HUDEP-2 (cell line): ENCODE measurements around the gene LAMC3.
"Not testable (repeated sequence)": the region's sequence is repeated elsewhere in the genome, so short reads cannot be mapped to it uniquely, and the experiment has no call there.

Experiments
- DNase-seq, 76 experiments: peaks; one replicate each; lab custom pipeline; 2025; ENCODE audit not compliant: unreplicated experiment in 76 of 76; lab: John Stamatoyannopoulos, UW

LAMC3 gene

DNA sequence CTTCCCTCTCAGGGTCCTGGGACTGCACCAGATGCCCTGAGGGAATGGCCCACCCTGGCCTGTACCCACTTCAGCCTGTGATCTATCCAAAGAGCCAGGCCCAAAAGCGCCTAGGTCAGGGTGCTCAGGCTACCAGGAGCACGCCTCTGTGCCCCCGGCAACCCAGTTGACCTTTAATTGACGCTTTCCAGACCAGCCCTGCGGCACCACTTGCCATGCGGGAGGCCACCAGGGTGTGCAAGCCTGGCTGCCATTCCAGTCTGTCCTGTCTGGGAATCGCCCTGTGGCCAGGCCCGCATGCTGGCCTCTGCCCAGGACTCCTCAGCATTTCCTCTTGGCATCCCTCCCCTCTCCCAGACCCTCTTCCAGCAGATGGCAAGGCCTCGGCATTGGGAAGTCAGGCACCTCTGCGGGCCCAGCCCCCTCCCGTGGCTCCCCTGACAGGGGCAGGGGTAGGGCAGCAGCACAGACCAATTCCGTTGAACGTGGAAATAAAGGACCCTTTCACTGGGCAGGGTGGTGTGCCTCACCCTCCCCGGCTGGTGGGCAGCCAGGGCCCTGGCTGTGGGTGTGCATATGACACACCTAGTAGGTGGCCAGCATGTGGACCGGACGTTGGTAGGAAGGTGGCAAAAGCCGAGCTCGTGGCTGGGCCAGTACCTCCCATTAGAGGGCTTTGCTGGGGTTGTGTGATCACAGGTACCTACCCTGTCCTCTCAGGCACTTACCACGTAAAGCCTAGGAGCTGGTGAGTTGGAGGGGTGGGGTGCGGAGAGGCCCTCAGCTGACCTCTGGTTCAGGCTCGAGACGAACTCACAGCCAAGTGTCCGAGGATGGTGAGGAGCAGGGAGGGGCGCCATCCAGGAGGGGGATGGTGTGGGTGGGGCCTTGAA, 83.8 kb downstream of the LAMC3 start:
- no peak for DNase-seq

DNA sequence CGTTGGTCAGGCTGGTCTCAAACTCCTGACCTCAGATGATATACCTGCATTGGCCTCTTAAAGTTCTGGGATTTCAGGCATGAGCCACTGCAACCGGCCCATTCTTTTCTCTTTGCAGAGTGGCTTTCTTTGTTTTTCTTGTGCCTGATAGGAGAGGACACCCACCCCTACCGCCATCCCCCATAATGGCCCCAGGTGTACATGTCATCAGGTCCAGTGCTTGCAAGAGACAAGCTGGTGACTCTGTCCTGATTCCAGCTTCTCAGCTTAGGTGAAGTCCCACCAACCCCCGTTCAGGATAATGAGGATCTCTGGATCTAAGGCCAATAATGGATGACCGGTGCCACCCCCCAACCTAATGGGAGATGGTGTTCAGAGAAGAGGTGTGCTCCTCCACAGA, 85.0 kb downstream of the LAMC3 start:
- DNase-seq: no peak

DNA sequence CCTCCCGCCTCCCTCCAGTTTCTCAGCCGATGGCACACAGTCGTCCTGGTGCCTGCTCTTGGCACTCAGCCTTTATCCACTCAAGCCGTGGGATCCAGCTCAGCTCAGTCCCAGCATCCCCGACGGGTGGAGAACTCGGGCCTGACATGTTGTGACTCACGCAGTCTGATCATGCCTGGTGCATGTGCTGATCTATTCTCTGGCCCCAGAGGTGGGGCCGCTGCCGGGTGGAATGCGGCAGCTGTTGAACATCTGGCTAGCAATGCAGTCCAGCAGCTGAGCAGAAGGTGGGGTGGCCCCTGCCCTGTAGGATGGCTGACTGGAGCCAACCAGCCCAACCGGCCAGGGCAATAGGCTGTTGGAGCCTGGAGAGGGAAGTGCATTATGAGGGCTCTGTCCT, 85.6 kb downstream of the LAMC3 start:
- DNase-seq: no peak

DNA sequence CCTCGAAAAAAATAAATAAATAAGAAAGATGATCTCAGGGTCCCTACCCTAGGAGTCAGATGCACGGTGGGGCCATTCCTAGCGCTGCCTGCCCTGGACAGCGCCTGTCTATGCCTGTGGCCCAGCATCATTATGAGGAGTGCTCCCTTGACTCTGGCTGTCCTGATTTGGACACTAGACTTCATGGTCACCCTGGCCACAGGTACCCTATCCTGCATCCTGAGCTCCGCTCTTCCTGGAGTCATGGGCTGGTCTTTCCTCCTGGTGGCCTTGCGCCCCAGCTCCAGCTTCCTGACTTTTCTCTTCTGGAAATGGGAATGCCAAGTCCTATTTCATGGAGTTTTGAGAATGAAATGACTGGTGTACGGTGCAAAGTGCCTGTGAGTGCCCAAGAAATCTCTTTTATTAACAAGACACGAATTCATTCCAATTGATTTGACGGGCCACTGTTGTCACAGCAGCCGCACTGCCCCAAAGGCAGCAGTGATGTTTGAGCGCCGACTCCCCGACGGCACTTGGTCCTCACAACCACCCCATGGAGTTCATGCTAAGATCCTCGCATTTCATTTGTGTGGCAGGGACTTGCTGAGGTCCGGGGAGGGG, 86.8 kb downstream of the LAMC3 start:
- no peak for DNase-seq

DNA sequence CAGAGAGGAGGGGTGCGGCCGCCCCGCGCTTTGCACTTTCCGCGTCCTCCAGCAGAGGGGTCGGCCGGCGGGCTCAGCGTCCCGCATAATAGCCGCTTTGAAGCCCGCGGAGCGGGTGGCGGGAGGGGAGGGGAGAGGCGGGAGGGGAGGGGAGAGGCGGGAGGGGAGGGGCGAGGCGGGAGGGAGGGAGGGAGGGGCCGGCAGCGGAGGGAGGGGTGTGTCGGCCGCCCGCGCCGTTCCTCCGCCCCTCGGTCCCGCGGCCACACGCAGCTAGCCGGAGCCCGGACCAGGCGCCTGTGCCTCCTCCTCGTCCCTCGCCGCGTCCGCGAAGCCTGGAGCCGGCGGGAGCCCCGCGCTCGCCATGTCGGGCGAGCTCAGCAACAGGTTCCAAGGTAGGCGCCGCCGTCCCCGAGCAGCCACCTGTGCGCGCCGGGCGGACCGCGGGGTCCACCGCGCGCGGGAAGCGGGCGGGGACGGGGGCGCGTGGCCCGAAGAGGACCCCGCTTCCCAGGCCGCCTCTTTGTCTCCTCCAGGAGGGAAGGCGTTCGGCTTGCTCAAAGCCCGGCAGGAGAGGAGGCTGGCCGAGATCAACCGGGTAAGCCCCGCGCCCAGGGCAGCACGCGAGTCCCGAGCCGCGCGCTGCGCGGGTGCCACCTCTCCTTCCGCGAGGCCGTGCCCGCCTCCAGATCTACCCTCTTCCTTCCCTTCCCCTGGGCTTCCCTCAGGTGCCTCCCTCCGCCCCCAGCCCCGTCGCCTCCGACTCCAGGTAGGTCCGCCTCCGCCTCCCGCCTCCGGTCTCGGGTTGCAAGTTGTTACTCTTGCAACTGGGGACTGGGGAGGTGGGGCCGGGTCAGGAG, 87.5 kb downstream of the LAMC3 start, which contains the start of gene AIF1L:
Gene AIF1L, plus strand, starts transcription at position 263 of the 857 bp plus-strand sequence. Its CDS starts 99 bp downstream, at position 362.
- DNase-seq: peak in 5 of 76 experiments; percentile 4 to 29 (median 4)

DNA sequence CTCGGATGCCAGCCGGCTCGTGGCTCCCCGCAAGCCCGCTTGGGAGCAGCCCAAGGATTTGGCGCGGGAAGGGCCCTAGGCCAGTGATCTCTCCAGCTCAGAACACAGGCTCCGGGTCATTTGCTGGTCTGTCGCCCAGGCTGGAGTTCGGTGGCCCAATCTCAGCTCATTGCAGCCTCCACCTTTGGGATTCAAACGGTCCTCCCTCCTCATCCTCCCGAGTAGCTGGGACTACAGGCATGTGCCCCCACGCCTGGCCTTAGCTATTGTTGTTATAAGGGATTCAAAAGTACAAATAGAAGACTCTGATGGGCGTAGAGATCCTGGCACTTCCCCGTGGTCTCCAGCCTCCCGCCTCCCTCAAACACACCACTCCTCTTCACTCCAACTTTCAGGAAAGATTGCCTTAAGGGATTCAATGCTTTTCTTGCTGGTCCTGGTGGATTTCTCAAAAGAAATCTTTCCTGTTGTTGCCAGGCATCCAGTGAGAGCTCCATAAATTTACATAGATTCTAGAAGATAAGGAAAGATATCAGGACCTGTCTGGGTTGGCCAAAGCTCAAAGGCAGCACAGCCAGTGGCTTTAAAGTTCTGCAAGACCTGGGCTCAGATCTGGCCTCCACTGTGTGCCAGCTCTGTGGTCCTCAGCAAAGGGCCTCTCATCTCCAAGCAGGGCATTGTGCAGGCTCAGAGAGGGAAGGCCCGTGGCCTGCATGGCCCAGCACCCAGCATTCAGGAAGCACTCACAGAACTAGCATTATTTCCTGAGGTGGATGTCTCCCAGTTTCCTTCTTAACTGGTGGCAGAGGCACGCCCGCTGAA, 88.4 kb downstream of the LAMC3 start:
- DNase-seq: no peak

DNA sequence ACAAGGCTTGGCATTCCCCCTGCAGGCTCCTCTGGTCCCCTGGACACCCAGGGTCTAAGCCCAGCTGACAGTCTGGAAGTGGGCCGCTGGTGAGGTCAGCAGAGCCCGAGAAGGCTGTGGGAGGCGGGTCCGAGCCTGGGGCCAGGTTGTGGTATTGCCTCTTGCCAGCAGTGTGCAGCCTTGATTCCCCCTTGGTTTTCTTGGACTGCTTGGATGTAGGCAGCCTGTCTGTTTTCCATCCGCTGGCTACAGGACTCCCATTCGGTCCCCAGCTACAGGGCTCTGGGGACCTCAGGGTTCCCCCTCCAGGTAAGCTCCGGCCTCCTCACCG, 88.9 kb downstream of the LAMC3 start:
- DNase-seq: no peak

DNA sequence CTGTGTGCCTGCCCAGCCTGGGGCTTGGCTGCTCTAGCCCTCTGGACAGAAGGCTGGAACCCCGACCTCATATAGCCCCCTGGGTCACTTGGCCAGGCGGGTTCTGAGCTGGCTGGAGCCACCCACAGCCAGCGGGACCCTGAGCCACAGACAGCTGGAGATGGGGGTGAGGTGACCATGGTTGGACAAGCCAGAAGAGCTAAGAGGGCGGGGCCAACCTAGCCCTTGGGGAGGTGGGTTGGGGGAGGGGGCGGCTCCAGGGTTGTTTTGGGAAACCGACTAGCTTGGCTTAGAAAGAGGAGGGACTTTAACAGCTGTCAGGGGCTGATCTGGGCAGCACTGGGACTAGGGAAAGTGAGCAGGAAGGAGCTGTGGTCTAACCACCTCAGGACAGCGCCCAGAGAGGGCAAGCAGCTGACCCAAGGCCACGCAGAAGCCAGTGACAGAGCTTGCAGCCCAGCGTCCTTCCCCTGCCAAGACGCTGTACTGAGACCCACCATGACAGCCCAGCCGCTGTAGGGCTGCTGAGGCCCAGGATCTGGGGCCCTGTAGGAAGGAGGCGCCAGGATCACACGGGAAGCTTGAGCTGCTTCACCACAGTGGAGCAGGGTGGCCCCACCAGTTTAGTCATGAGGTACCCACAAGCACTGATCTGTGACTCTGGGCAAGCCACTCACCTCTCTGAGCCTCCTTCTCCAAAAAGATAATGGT, 89.6 kb downstream of the LAMC3 start:
- DNase-seq: peak in 1 of 76 experiments; percentile 27

DNA sequence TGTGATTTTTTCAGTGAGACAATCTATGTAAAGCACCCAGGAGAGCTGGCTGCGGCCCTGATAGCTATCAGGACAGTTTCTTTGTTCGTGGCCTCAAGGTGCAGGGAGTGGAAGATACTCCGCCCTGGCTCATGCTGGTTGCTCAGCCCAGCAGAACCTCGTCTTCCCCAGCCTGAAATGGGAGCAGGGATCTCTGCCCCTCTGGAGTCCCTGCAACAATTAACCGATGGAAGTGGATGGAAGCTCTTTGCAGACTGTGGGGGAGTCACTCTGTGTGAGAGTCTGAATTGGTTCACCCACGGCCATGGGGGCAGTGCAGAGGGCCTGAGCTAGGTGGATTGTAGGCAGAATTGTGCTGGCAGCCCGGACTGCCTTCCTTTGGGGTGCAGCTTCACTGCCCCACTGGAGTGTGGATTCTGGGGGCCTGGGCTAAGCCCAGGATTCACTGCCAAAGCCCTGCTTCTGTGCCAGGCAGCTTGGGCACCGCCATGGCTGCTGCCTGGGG, 90.2 kb downstream of the LAMC3 start:
- peak in 12 of 76 experiments; percentile 3 to 42 (median 15) for DNase-seq

DNA sequence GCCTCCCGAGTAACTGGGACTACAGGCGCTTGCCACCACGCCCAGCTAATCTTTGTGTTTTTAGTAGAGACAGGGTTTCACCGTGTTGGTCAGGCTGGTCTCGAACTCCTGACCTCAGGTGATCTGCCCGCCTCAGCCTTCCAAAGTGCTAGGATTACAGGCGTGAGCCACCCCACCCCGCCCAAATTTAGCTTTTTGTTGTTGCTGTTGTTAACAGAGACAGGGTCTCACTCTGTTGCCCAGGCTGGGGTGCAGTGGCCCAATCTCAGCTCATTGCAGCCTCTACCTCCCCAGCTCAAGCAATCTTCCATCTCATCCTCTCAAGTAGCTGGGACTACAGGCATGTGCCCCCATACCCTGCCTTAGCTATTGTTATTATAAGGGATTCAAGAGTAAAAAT, 90.9 kb downstream of the LAMC3 start:
- DNase-seq: not testable (repeated sequence)

DNA sequence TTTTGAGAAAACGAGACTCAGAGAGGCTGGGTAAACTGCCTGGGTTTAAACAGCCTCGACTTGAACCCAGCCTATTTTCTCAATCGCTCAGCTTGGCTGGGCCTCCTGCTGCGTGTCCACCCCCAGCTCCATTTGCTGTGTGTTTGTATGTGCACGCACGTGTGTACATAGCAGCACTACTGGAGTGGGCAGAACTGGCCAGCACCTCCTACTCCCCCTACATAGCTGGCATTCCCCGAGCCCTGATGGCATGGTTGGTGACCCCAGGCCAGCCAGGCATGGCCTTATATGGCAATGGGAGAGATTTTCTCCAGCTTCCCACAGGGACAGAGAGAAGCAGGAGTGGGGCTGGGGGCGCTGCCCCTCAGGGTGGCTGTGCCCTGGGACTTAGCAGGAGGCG, 91.5 kb downstream of the LAMC3 start:
- no peak for DNase-seq

DNA sequence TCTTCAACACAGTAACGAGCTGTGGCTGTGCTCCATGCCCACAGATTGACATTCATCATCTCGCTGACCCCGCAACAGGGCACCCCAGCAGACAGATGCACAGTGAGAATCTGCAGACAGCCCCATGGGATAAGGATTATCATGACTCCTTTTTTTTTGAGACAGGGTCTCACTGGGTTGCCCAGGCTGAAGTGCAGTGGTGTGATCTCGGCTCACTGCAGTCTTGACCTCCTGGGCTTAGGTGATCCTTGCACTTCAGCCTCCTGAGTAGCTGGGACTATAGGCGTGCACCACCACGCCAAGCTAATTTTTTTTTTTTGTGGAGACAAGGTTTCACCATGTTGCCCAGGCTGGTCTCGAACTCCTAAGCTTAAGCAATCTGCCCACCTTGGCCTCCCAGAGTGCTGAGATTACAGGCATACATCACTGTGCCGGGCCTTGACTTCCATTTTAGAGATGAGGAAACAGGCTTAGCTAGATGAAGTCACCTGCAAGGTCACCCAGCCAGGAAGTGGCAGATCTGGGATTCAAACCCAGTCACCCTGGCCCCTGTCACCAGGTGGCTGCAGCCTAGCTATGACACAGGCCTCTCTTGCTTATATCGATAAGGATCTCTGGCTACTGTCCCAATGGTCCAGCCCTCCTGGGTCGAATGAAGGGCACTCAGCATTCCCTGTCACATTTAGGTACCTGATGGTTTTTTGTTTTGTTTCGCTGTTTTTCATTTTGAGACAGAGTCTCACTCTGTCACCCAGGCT, 92.4 kb downstream of the LAMC3 start:
- DNase-seq: peak in 7 of 76 experiments; percentile 5 to 28 (median 16)

DNA sequence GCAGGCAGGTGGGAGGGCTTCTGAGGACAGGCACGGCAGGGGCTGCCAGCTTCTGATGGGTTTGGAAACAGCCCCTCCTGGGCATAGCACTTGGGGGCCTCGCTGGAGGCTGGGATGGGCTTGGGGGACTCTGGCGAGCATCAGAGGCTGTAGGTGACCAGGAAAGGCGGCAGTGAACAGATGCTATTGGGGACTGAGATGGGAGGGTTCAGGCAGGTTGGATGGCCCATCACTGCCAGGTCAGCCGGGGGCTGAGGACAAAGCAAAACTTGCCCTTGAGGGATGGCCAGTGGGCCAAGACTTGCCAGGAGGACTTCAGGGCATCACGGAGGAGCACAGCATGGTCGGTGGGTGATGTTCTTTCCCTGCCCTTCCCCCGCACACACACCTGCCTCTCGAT, 94.0 kb downstream of the LAMC3 start:
- no peak for DNase-seq

DNA sequence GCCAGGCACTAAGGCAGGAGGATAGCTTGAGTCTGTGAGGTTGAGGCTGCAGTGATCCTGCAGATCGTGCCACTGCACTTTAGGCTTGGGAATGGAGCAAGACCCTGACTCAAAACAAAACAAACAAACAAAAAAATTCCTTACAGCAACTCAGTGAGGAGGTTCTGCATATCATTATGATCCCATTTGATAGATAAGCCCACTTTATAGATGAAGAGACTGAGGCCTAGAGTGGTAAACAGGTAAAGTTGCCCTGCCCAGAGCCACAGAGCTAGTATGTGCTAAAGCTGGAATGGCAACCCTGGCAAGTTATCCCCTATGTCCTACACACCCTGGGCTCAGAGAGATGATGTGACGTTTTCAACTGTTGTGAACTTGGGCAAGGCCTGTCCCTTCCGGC, 94.6 kb downstream of the LAMC3 start:
- no peak for DNase-seq

DNA sequence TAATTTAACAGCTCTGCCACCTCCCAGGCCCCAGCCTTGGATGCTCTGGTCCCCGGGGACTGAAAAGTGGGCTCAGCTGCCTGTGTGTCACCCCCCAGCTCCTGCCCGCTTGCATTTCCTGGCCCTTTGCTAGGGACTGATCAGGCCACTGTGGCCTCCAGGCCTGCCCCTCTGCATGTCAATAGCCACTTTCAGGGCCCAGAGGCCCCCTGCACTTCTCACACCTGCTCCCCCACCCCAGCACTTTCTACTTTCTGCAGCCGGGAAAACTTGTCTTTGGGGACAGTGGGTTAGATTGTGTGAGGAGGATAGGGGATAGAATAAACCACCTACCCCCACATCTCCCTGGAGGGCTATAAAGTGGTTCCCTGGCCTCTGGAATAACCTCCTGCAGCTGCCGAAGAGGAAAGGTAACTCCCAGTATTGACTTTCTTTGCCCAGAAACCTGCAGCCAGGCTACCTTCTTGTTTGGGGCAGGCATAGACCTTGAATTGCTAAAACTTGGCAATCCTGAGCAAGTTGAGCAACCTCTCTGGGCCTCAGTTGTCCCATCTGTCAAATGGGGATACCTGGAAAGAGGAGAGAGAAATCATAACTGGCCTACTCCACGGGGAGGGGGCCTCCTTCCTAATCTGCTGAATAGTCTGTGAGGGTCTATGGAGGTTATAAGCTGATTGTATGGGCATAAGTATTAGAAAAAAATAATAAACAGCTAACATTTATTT, 95.2 kb downstream of the LAMC3 start:
- DNase-seq: no peak

DNA sequence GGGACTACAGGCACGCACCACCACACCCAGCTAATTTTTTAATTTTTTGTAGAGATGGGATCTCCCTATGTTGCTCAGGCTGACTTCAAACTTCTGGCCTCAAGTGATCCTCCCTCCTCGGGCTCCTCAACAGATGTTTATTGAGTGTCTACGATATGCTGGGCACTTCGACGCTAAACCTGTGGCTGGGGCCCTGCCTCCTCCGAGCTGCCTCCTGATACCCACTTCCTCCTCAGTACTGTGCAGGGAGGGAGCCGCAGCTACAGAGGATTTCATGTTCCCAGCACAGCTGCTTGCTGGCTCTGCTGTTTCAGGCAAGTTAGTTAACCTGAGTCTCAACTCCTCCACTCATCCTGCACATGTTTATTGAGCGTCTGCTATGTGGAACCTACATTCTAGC, 97.0 kb downstream of the LAMC3 start:
- no peak for DNase-seq

DNA sequence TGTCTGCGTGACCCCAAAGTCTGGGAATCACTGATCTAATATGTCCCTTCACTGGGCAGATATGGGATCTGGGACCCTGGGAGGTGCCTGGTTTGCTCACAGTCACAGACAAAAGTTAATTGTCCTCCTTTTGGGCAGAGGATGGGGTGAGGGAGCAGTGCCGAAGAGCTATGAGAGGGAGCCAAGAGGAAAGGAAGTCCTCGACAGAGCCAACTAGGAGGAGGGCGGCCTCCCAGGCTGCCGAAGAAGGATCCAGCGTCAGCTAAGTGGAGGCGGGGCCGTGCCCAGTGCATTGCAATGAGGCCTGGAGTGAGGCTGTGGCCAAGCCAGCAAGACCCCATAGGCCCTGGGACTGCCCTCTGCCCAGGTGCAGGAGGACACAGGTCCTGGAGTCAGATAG, 98.8 kb downstream of the LAMC3 start:
- no peak for DNase-seq

DNA sequence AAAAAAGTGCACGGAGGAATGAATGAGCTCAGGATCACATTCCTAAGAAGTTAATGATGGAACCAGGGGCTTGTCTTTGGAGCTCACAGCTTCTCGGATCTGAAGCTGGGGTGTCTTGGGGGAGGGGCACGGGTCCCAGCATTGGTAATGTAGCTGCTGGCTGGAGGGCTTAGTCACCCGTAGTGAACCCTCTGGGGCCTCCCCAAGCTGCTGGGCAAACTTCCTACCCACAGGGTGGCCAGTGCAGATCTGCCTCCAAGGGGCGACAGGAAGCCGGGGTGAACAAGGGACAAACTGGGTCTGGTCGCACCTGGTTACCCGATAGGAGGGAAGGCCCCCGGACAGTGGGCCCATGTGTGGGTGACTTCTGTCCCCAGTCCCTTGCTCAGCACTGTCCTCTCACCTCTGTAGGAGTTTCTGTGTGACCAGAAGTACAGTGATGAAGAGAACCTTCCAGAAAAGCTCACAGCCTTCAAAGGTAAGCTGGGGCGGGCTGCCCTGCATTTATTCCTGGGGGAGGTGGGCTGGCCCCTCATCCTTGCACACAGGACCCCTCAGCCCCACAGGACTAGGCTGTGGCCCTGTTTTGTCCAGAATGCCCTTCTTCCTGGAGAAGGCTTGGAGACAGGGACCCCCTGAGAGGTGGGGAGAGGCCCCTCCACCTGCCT, 102.3 kb downstream of the LAMC3 start:
- no peak for DNase-seq
